ENCODE results near the gene ARL8A. TPM values are rescaled to one million over a fixed set of nuclear protein-coding genes. Genes with fewer than 3 reads are reported as not detected.
A peak's percentile ranks its signal among the peaks of the same experiment; 100 is the strongest.
"Not testable (repeated sequence)": the region's sequence is repeated elsewhere in the genome, so short reads cannot be mapped to it uniquely, and the experiment has no call there.

Gene ARL8A
- total RNA-seq, 2 donors from 2014 or later: 36.3 to 41.0 TPM

DNA sequence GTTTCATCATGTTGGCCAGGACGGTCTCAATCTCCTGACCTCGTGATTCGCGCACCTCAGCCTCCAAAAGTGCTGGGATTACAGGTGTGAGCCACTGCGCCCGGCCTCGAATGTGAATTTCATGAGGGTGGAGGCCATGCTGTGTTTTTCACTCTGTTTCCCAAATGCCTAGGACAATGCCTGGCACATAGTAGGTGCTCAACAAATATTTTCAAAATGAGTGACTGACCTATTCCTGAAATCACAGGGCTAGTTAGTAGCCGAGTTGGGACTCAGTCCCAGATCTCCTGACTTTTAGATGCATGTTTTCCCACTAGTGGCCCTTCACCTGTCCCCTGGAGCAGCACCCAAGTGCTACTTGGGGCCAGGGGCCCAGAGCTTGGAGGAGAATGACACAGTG lies 28.2 kb downstream of the ARL8A start:
- no peak for TF ChIP-seq CTCF (IDR thresholded peaks at IDR 0.05)
- Histone ChIP-seq H3K4me1 (ENCODE audit: control insufficient read depth in 1 of 2, low read depth in 2 of 2) (peaks cover 0 to 16% of the 10 kb centered on the region in 2 donors), H3K27ac (no peak overlapping the region), H3K9me3 (no peaks in the 10 kb centered on the region), H3K27me3 (replicated peaks; ENCODE audit: insufficient read depth) (no peaks in the 10 kb centered on the region), H3K4me3 (no peak overlapping the region), H3K36me3 (no peaks in the 10 kb centered on the region)
- DNase-seq (ENCODE audit: low spot score) (no peak), ATAC-seq (ENCODE audit: insufficient number of reproducible peaks, low FRiP score, low read depth) (no peak)

DNA sequence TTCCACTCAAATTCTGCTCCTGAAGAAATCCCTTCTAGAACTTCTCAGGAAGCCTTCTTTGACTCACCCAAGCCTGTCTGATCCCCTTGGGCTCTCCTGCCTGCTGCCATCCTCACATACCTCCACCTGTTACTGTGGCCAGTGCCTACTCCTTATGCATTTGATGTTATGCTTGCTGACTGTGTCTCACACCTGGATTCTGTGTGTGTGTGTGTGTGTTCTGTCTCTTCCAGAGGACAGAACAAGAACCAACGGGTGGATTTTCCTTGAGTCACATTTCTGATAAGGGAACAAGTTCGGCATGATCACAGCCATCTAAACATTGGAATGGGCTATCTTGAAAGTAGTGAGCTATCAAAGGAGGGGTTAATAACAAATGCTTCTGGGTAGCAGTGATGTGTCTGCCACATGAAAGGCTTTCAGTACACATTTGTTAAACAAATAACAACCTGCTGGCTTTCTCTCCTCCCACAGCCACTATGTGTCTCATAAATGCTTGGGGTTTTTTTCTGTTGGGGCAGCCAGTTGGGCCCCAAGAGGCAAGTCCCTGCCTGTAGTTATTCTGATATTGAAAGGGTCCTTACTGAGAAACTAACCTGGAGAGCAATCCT lies 30.7 kb downstream of the ARL8A start:
- no peak for ATAC-seq (ENCODE audit: insufficient number of reproducible peaks, low FRiP score, low read depth)

DNA sequence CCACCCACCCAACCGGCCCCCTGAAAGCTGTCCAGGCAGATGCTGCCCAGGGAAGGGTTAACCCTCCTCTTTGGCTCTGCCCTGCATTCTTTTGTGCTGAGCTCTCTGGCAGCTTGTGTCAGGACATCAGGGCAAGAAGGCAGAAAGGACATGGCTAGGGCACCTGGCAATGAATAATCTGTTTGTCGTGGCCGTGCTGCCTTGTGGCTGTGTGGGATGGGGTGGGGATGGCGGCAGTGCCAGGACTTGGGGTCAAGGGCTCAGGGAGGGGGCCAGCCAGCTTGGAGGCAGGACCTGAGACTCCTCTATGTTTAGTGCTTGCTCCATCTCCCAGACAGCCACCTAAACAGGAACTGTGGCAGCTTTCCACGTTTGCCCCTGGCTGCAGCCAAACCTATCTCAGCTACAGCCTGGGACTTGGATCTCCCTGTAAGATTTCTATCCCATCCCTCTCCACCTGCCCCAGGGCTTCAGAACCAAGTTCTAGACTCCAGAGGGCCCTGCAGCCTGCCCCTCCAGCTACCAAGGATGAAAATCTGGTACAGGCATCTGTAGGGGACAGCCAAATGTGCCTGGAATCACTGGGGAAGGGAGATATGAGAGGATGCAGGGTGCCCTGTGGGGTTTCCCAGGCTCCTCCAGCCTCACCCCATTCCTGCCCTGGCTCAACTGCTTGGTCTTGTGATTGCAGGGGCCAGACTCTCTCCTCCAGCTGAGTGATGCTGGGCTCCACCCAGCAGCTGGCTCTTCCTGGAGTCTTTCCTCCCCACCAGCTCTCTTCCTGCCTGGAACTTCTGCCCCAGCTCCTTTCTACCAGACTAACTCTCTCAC lies 31.5 kb downstream of the ARL8A start:
- no peaks in the 10 kb centered on the region for H3K27me3 ChIP-seq (replicated peaks; ENCODE audit: insufficient read depth)
- peak overlapping the region; percentile 23 for H3K4me3 ChIP-seq
- TF ChIP-seq CTCF (IDR thresholded peaks at IDR 0.05): no peak
- H3K4me1 ChIP-seq (ENCODE audit: control insufficient read depth in 1 of 2, low read depth in 2 of 2): peaks cover 0 to 16% of the 10 kb centered on the region in 2 donors
- H3K27ac ChIP-seq: peak overlapping the region; percentile 37 to 38
- no peaks in the 10 kb centered on the region for H3K36me3 ChIP-seq
- ATAC-seq (ENCODE audit: insufficient number of reproducible peaks, low FRiP score, low read depth) (no peak), DNase-seq (ENCODE audit: low spot score) (no peak)
- H3K9me3 ChIP-seq: no peaks in the 10 kb centered on the region

More for the DNA sequence above, 30.7 kb downstream of the ARL8A start:
- Histone ChIP-seq H3K9me3 (no peaks in the 10 kb centered on the region), H3K27ac (peak overlapping the region in 1 of 2 donors; percentile 38), H3K27me3 (replicated peaks; ENCODE audit: insufficient read depth) (no peaks in the 10 kb centered on the region), H3K36me3 (no peaks in the 10 kb centered on the region), H3K4me3 (no peak overlapping the region), H3K4me1 (ENCODE audit: control insufficient read depth in 1 of 2, low read depth in 2 of 2) (peaks cover 0 to 16% of the 10 kb centered on the region in 2 donors)
- DNase-seq (ENCODE audit: low spot score): no peak
- TF ChIP-seq CTCF (IDR thresholded peaks at IDR 0.05): no peak

DNA sequence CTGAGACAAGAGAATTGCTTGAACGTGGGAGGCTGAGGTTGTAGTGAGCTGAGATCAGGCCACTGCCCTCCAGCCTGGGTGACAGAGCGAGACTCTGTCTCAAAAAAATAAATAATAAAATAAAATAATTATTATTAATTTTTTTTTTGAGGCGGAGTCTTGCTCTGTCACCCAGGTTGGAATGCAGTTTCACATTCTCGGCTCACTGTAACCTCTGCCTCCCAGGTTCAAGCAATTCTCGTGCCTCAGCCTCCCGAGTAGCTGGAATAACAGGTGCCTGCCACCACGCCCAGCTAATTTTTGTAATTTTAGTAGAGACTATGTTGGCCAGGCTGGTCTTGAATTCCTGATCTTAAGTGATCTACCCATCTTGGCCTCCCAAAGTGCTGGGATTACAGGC lies 32.9 kb downstream of the ARL8A start:
- H3K9me3 ChIP-seq; H3K27ac ChIP-seq; H3K36me3 ChIP-seq; H3K4me3 ChIP-seq; DNase-seq (ENCODE audit: low spot score); H3K27me3 ChIP-seq (replicated peaks; ENCODE audit: insufficient read depth); ATAC-seq (ENCODE audit: insufficient number of reproducible peaks, low FRiP score, low read depth): not testable (repeated sequence)
- peaks cover 0 to 21% of the 10 kb centered on the region in 2 donors for H3K4me1 ChIP-seq (ENCODE audit: control insufficient read depth in 1 of 2, low read depth in 2 of 2)

DNA sequence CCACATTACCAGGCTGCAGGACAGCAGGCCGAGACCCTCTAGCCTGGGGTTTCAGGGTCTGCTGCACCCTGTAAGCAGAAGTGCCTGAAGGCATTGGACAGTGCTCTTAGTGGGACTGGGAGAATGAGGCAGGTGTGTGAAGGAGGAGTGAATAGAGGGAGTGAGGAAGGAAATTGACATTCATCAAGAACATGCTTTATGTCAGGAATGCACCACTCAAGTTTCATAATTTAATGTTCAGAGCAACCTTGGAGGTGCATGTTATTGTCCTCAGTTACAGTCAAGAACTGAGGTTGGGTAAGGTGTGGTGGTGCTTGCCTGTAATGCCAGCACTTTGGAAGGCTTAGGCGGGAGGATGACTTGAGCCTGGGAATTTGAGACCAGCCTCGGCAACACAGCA lies 33.6 kb downstream of the ARL8A start:
- Histone ChIP-seq H3K27me3 (replicated peaks; ENCODE audit: insufficient read depth) (no peaks in the 10 kb centered on the region), H3K9me3 (no peaks in the 10 kb centered on the region), H3K4me3 (no peak overlapping the region), H3K36me3 (no peaks in the 10 kb centered on the region), H3K4me1 (ENCODE audit: control insufficient read depth in 1 of 2, low read depth in 2 of 2) (peaks cover 0 to 21% of the 10 kb centered on the region in 2 donors), H3K27ac (no peak overlapping the region)
- ATAC-seq (ENCODE audit: insufficient number of reproducible peaks, low FRiP score, low read depth): no peak
- DNase-seq (ENCODE audit: low spot score): no peak
- no peak for TF ChIP-seq CTCF (IDR thresholded peaks at IDR 0.05)
